HepG2 (cell line): ENCODE data around the gene GAS2. TPM values are rescaled to one million over a fixed set of nuclear protein-coding genes. Genes with fewer than 3 reads are reported as not detected.

Experiments
- CAMTA2 ChIP-seq: sonication (generic); formaldehyde crosslinking; IDR thresholded peaks from 2 replicates; pipeline ENCODE4 v1.4.0; 2020; ENCODE audit warnings: mild to moderate bottlenecking, missing genetic modification reagents, borderline replicate concordance
- CENPBD1 ChIP-seq: sonication (generic); formaldehyde crosslinking; IDR thresholded peaks from 2 replicates; pipeline ENCODE4 v1.8.0; 2022; ENCODE audit warnings: missing genetic modification reagents, low read depth, mild to moderate bottlenecking, borderline replicate concordance
- CREBL2 ChIP-seq: sonication (generic); formaldehyde crosslinking; IDR thresholded peaks from 2 replicates; pipeline ENCODE4 v1.8.1; 2023; ENCODE audit warnings: missing genetic modification reagents, mild to moderate bottlenecking, borderline replicate concordance
- CSRNP1 ChIP-seq: sonication (generic); formaldehyde crosslinking; IDR thresholded peaks from 2 replicates; pipeline ENCODE4 v1.8.1; 2023; ENCODE audit warnings: mild to moderate bottlenecking, missing genetic modification reagents
- EZH2 ChIP-seq: conservative IDR thresholded peaks from 2 replicates; pipeline ENCODE4 v1.6.1; 2012; ENCODE audit warnings: mild to moderate bottlenecking, low read depth, low read length, moderate library complexity
- FOSL1 ChIP-seq: sonication (generic); formaldehyde crosslinking; IDR thresholded peaks from 2 replicates; pipeline ENCODE4 v1.9.0; 2021; ENCODE audit warnings: missing genetic modification reagents, borderline replicate concordance
- GABPA ChIP-seq, 2 experiments: IDR thresholded peaks; 2 replicates each; pipeline ENCODE4 v1.6.1; 2011 to 2016; ENCODE audit warnings: low read depth in 2 of 2, low read length in 1 of 2, missing biosample characterization in 1 of 2, missing genetic modification characterization in 1 of 2
- KLF11 ChIP-seq: IDR thresholded peaks from 2 replicates; pipeline ENCODE4 v1.6.1; 2016; ENCODE audit warnings: missing compliant biosample characterization
- POLR2A ChIP-seq, 2 experiments: IDR thresholded peaks; 2 replicates each; pipeline ENCODE4 v1.6.1; 2011; ENCODE audit warnings: low read depth in 2 of 2, low read length in 2 of 2, mild to moderate bottlenecking in 1 of 2, moderate library complexity in 1 of 2; ENCODE audit not compliant: insufficient read depth in 1 of 2
- PRDM10 ChIP-seq: sonication (generic); formaldehyde crosslinking; IDR thresholded peaks from 2 replicates; pipeline ENCODE4 v1.4.0; 2020; ENCODE audit warnings: low read depth, missing genetic modification reagents
- RARG ChIP-seq: sonication (generic); formaldehyde crosslinking; IDR thresholded peaks from 2 replicates; pipeline ENCODE4 v1.4.0; 2020; ENCODE audit warnings: low read depth, mild to moderate bottlenecking, missing genetic modification reagents
- RBFOX2 ChIP-seq: fragments of 200-400 bp; formaldehyde crosslinking; IDR thresholded peaks from 2 replicates; pipeline ENCODE4 v1.6.1; 2017; ENCODE audit warnings: low read depth, mild to moderate bottlenecking, low read length
- RCOR2 ChIP-seq: IDR thresholded peaks from 2 replicates; pipeline ENCODE4 v1.6.1; 2016; ENCODE audit warnings: missing biosample characterization, missing genetic modification reagents
- SMYD3 ChIP-seq: sonication (generic); formaldehyde crosslinking; IDR thresholded peaks from 2 replicates; pipeline ENCODE4 v1.8.1; 2023; ENCODE audit warnings: mild to moderate bottlenecking, missing genetic modification reagents
- SRSF9 ChIP-seq: fragments of 200-400 bp; formaldehyde crosslinking; IDR thresholded peaks from 2 replicates; pipeline ENCODE4 v1.6.1; 2018; ENCODE audit warnings: borderline replicate concordance, mild to moderate bottlenecking, low read depth, low read length; ENCODE audit not compliant: insufficient read depth, poor library complexity, severe bottlenecking
- YY1 ChIP-seq: IDR thresholded peaks from 2 replicates; pipeline ENCODE4 v1.6.1; 2011; ENCODE audit warnings: low read length, low read depth, moderate library complexity, mild to moderate bottlenecking; ENCODE audit not compliant: insufficient read depth, insufficient replicate concordance
- ZNF138 ChIP-seq: sonication (generic); formaldehyde crosslinking; IDR thresholded peaks from 2 replicates; pipeline ENCODE4 v1.5.0; 2020; ENCODE audit warnings: mild to moderate bottlenecking, low read depth, missing genetic modification reagents
- ZNF256 ChIP-seq: sonication (generic); formaldehyde crosslinking; conservative IDR thresholded peaks from 2 replicates; pipeline ENCODE4 v1.4.0; 2020; ENCODE audit warnings: missing genetic modification reagents
- ZNF335 ChIP-seq: sonication (generic); formaldehyde crosslinking; IDR thresholded peaks from 2 replicates; pipeline ENCODE4 v1.4.0; 2020; ENCODE audit warnings: missing genetic modification reagents
- ZNF589 ChIP-seq: sonication (generic); formaldehyde crosslinking; conservative IDR thresholded peaks from 2 replicates; pipeline ENCODE4 v1.8.0; 2022; ENCODE audit warnings: mild to moderate bottlenecking, moderate library complexity, missing genetic modification reagents
- ZNF629 ChIP-seq: sonication (generic); formaldehyde crosslinking; conservative IDR thresholded peaks from 2 replicates; pipeline ENCODE4 v1.5.0; 2020; ENCODE audit warnings: missing genetic modification reagents
- ZSCAN9 ChIP-seq: IDR thresholded peaks from 2 replicates; pipeline ENCODE4 v1.6.1; 2016; ENCODE audit warnings: borderline replicate concordance
- polyA plus RNA-seq, 8 experiments: library from polyadenylated mRNA; depleted of rRNA in 3 of 8; stranded (reverse) in 7 of 8; unstranded in 1 of 8; fragments of >200 nt; fragmentation: Illumina TruSeq in 4 of 8; extraction: Trizol in 4 of 8; gene quantifications; 2 replicates each; pipeline versions ENCODE4 v1.2.1 to v1.2.3, GENCODE V29; 2011 to 2016; ENCODE audit warnings: low read depth in 4 of 8, missing spikeins in 1 of 8, mixed read lengths in 1 of 8; ENCODE audit not compliant: insufficient read depth in 1 of 8
- total RNA-seq, 5 experiments: library from RNA; depleted of rRNA; stranded (reverse); fragments of >200 nt; fragmentation: Illumina TruSeq; extraction: Trizol; gene quantifications; 2 replicates each; pipeline ENCODE4 v1.2.3, GENCODE V29; 2016; ENCODE audit warnings: low read depth in 1 of 5

The GAS2 gene
- total and polyA plus RNA-seq, 2 of the 13 experiments (the other 11 are each of a cell fraction or from before 2014, with no cell fraction given): 26.0 to 85.1 TPM

- TF ChIP-seq PRDM10 (CRISPR knock-in tag) (peak; percentile 97), ZNF629 (CRISPR knock-in tag) (peak; percentile 40; the same call in 1 of the 2 replicates), RBFOX2 (no peak), ZNF138 (CRISPR knock-in tag) (no peak), RCOR2 (CRISPR knock-in tag) (no peak), ZNF256 (no peak), SRSF9 (no peak), GABPA (IDR thresholded peaks at IDR 0.05; ENCODE audit: low read depth, low read length) (no peak), GABPA (CRISPR knock-in tag; IDR thresholded peaks at IDR 0.05; ENCODE audit: low read depth) (no peak), CSRNP1 (no peak), KLF11 (no peak), FOSL1 (CRISPR knock-in tag) (no peak), ZNF335 (CRISPR knock-in tag) (no peak), CENPBD1 (CRISPR knock-in tag) (no peak), EZH2 (no peak), RARG (CRISPR knock-in tag) (no peak), ZNF589 (CRISPR knock-in tag) (no peak; the same call in 1 of the 2 replicates), SMYD3 (CRISPR knock-in tag) (0 out of 2 replicates have a peak, but pooled peaks have one; percentile 33), POLR2A (IDR thresholded peaks at IDR 0.05; ENCODE audit: insufficient read depth in 1 of 2, low read depth in 2 of 2, low read length in 2 of 2) (peak in 1 of 2 experiments; percentile 58; a peak in 3 of 4 replicates), YY1 (peak; percentile 61), CAMTA2 (CRISPR knock-in tag) (no peak), CREBL2 (CRISPR knock-in tag) (no peak), ZSCAN9 (CRISPR knock-in tag) (no peak)
Measured at GRCh38 chr11:22634897-22635629, 31.3 kb upstream of the GAS2 start (continued).
